MM.1S (cell line): ENCODE results near the gene YPEL1.

Experiments used
- DNase-seq: peaks from one replicate; pipeline ENCODE4 v3.0.0-alpha.2; 2015
- H2AFZ ChIP-seq: fragments of 300-600 bp; sonication (generic); 2 replicates; pipeline ENCODE4 v1.6.0; 2016; ENCODE audit warnings: antibody characterized with exemption, low read length
- H3F3A ChIP-seq: fragments of 300-600 bp; sonication (generic); 2 replicates; pipeline ENCODE4 v1.6.1; 2016; ENCODE audit warnings: mild to moderate bottlenecking, antibody characterized with exemption, low read length, moderate library complexity, mixed read lengths; ENCODE audit not compliant: insufficient read depth
- H3K27ac ChIP-seq: fragments of 300-600 bp; sonication (generic); 2 replicates; pipeline ENCODE4 v1.5.1; 2016; ENCODE audit warnings: mild to moderate bottlenecking, low read length
- H3K27me3 ChIP-seq: fragments of 300-600 bp; sonication (generic); replicated peaks from 2 replicates; pipeline ENCODE4 v1.6.0; 2016; ENCODE audit warnings: low read length; ENCODE audit not compliant: insufficient read depth
- H3K36me3 ChIP-seq: fragments of 300-600 bp; sonication (generic); replicated peaks from 2 replicates; pipeline ENCODE4 v1.6.1; 2016; ENCODE audit warnings: mild to moderate bottlenecking, low read length, mixed read lengths; ENCODE audit not compliant: insufficient read depth
- H3K4me1 ChIP-seq: fragments of 300-600 bp; sonication (generic); 2 replicates; pipeline ENCODE4 v1.6.1; 2016; ENCODE audit warnings: low read length, mixed read lengths
- H3K4me2 ChIP-seq: fragments of 300-600 bp; sonication (generic); 2 replicates; pipeline ENCODE4 v1.6.0; 2016; ENCODE audit warnings: low read depth, low read length
- H3K4me3 ChIP-seq: fragments of 300-600 bp; sonication (generic); 2 replicates; pipeline ENCODE4 v1.5.1; 2016; ENCODE audit warnings: low read length, mixed read lengths
- H3K79me2 ChIP-seq: fragments of 300-600 bp; sonication (generic); 2 replicates; pipeline ENCODE4 v1.6.1; 2016; ENCODE audit warnings: mixed run types, low read length, mixed read lengths
- H3K9ac ChIP-seq: fragments of 300-600 bp; sonication (generic); 2 replicates; pipeline ENCODE4 v1.6.1; 2016; ENCODE audit warnings: low read length, mixed read lengths
- H3K9me2 ChIP-seq: fragments of 300-600 bp; sonication (generic); replicated peaks from 2 replicates; pipeline ENCODE4 v1.6.1; 2016; ENCODE audit warnings: mild to moderate bottlenecking, low read length, mixed read lengths; ENCODE audit not compliant: insufficient read depth
- H3K9me3 ChIP-seq: fragments of 300-600 bp; sonication (generic); replicated peaks from 2 replicates; pipeline ENCODE4 v1.6.1; 2016; ENCODE audit warnings: mild to moderate bottlenecking, low read length, mixed read lengths; ENCODE audit not compliant: insufficient read depth
- H4K20me1 ChIP-seq: fragments of 300-600 bp; sonication (generic); 2 replicates; pipeline ENCODE4 v1.6.1; 2016; ENCODE audit warnings: mild to moderate bottlenecking, low read length, moderate library complexity, mixed read lengths; ENCODE audit not compliant: insufficient read depth
- CTCF ChIP-seq: fragments of 300-600 bp; sonication (generic); IDR thresholded peaks from 2 replicates; pipeline ENCODE4 v1.5.1; 2016; ENCODE audit warnings: antibody characterized with exemption, low read length, mixed read lengths
- EZH2 ChIP-seq: fragments of 300-600 bp; sonication (generic); optimal IDR thresholded peaks from 2 replicates; pipeline ENCODE3; 2017; ENCODE audit warnings: low read depth, mild to moderate bottlenecking, antibody characterized with exemption, low read length, mixed read lengths
- EZH2phosphoT487 ChIP-seq: fragments of 300-600 bp; sonication (generic); IDR thresholded peaks from 2 replicates; pipeline ENCODE4 v1.6.1; 2018; ENCODE audit warnings: antibody characterized with exemption, low read length

Gene YPEL1

GRCh38 chr22:21669026-21669425, 66.6 kb downstream of the YPEL1 start:
- Histone ChIP-seq H3K4me3 (no peak overlapping the region), H3K4me2 (no peak overlapping the region), H2AFZ (no peak overlapping the region), H3K27me3 (no peaks in the 10 kb centered on the region), H3K4me1 (no peaks in the 10 kb centered on the region), H4K20me1 (no peaks in the 10 kb centered on the region), H3F3A (peaks cover 3% of the 10 kb centered on the region; the same call in 1 of the 2 replicates), H3K9ac (no peak overlapping the region), H3K27ac (no peak overlapping the region), H3K9me3 (no peaks in the 10 kb centered on the region), H3K36me3 (no peaks in the 10 kb centered on the region), H3K9me2 (no peaks in the 10 kb centered on the region), H3K79me2 (peaks cover 17% of the 10 kb centered on the region)
- DNase-seq = no peak
- no peak for TF ChIP-seq CTCF

- no peak for DNase-seq
- Histone ChIP-seq H3F3A (peaks cover 3% of the 10 kb centered on the region; the same call in 1 of the 2 replicates), H3K4me2 (peak overlapping the region; percentile 77), H3K9ac (peak overlapping the region; percentile 74; the same call in 1 of the 2 replicates), H2AFZ (no peak overlapping the region), H3K27me3 (0 out of 2 replicates have a peak, but pooled peaks cover under 1% of the 10 kb centered on the region), H3K4me1 (no peaks in the 10 kb centered on the region), H3K36me3 (no peaks in the 10 kb centered on the region), H3K9me2 (no peaks in the 10 kb centered on the region), H4K20me1 (no peaks in the 10 kb centered on the region), H3K79me2 (peaks cover 17% of the 10 kb centered on the region), H3K9me3 (no peaks in the 10 kb centered on the region), H3K4me3 (peak overlapping the region; percentile 88), H3K27ac (no peak overlapping the region)
- no peak for TF ChIP-seq EZH2phosphoT487
- TF ChIP-seq EZH2 = no peak
- TF ChIP-seq CTCF = no peak
These were observed 68.8 kb downstream of the YPEL1 start for GRCh38 chr22:21666786-21667185.

- no peaks in the 10 kb centered on the region for H3K9me3 ChIP-seq
- peak overlapping the region; percentile 74; the same call in 1 of the 2 replicates for H3K9ac ChIP-seq
- H3K36me3 ChIP-seq = no peaks in the 10 kb centered on the region
- peak overlapping the region; percentile 74 for H2AFZ ChIP-seq
- H3K27ac ChIP-seq = peak overlapping the region; percentile 68; the same call in 1 of the 2 replicates
- peak overlapping the region; percentile 77; the same call in 1 of the 2 replicates for H3K4me2 ChIP-seq
- peaks cover 3% of the 10 kb centered on the region; the same call in 1 of the 2 replicates for H3F3A ChIP-seq
- peaks cover 17% of the 10 kb centered on the region for H3K79me2 ChIP-seq
- no peak for DNase-seq
- no peaks in the 10 kb centered on the region for H3K4me1 ChIP-seq
- H3K27me3 ChIP-seq = peaks cover 14% of the 10 kb centered on the region
- no peaks in the 10 kb centered on the region for H3K9me2 ChIP-seq
- TF ChIP-seq EZH2phosphoT487 = no peak
- no peaks in the 10 kb centered on the region for H4K20me1 ChIP-seq
- H3K4me3 ChIP-seq = peak overlapping the region; percentile 88
These were observed 70.3 kb downstream of the YPEL1 start for GRCh38 chr22:21665047-21665851.

- Histone ChIP-seq H3K4me3 (no peak overlapping the region), H3K9ac (no peak overlapping the region)
- TF ChIP-seq EZH2 = no peak
- no peak for TF ChIP-seq CTCF
- no peak for TF ChIP-seq EZH2phosphoT487
These were observed 71.9 kb downstream of the YPEL1 start for GRCh38 chr22:21663738-21664137.

More at GRCh38 chr22:21663738-21664137, 71.9 kb downstream of the YPEL1 start:
- no peaks in the 10 kb centered on the region for H3K36me3 ChIP-seq
- no peaks in the 10 kb centered on the region for H3K9me2 ChIP-seq
- H4K20me1 ChIP-seq = no peaks in the 10 kb centered on the region
- H3K9me3 ChIP-seq = no peaks in the 10 kb centered on the region
- no peak overlapping the region for H2AFZ ChIP-seq
- H3K4me2 ChIP-seq = no peak overlapping the region
- DNase-seq = no peak
- H3K4me1 ChIP-seq = no peaks in the 10 kb centered on the region
- peaks cover 3% of the 10 kb centered on the region; the same call in 1 of the 2 replicates for H3F3A ChIP-seq
- peaks cover 14% of the 10 kb centered on the region for H3K79me2 ChIP-seq
- no peak overlapping the region for H3K27ac ChIP-seq
- peaks cover 14% of the 10 kb centered on the region for H3K27me3 ChIP-seq
